Mesenchymal stem cell (in vitro differentiated cells and primary cell): Measurements from ENCODE around the gene DPEP1.
"Not testable (repeated sequence)": the region's sequence is repeated elsewhere in the genome, so short reads cannot be mapped to it uniquely, and the experiment has no call there.

Experiments
- DNase-seq: peaks from one replicate; pipeline ENCODE4 v3.0.0-alpha.2; 2013
- H2AFZ ChIP-seq: one replicate; pipeline ENCODE4 v1.6.1; 2013; ENCODE audit warnings: low read depth, mild to moderate bottlenecking, control low read depth, inconsistent platforms, low read length, moderate library complexity
- H2AK5ac ChIP-seq: 2 replicates; pipeline ENCODE4 v1.6.1; 2013; ENCODE audit warnings: low read length, moderate library complexity, mild to moderate bottlenecking, inconsistent platforms; ENCODE audit not compliant: severe bottlenecking
- H2BK120ac ChIP-seq: one replicate; pipeline ENCODE4 v1.6.1; 2013; ENCODE audit warnings: low read depth, mild to moderate bottlenecking, inconsistent platforms, low read length, moderate library complexity
- H2BK12ac ChIP-seq, 2 experiments: one replicate each; pipeline ENCODE4 v1.6.1; 2013; ENCODE audit warnings: inconsistent platforms in 2 of 2, low read length in 2 of 2, mild to moderate bottlenecking in 2 of 2, moderate library complexity in 2 of 2, control low read depth in 1 of 2
- H2BK15ac ChIP-seq: one replicate; pipeline ENCODE4 v1.6.1; 2013; ENCODE audit warnings: mild to moderate bottlenecking, low read depth, inconsistent platforms; ENCODE audit not compliant: poor library complexity, severe bottlenecking
- H2BK5ac ChIP-seq: 2 replicates; pipeline ENCODE4 v1.6.1; 2013; ENCODE audit warnings: low read depth, mild to moderate bottlenecking, low read length, control low read depth, inconsistent platforms; ENCODE audit not compliant: poor library complexity, severe bottlenecking
- H3K14ac ChIP-seq, 2 experiments: one replicate each; pipeline ENCODE4 v1.6.1; 2013; ENCODE audit warnings: inconsistent platforms in 2 of 2, low read length in 2 of 2, control low read depth in 1 of 2, mild to moderate bottlenecking in 1 of 2, moderate library complexity in 1 of 2
- H3K18ac ChIP-seq, 2 experiments: one replicate each; pipeline ENCODE4 v1.6.1; 2013; ENCODE audit warnings: inconsistent platforms in 2 of 2, low read length in 2 of 2, control low read depth in 1 of 2, low read depth in 1 of 2, mild to moderate bottlenecking in 1 of 2
- H3K23ac ChIP-seq, 2 experiments: one replicate each; pipeline ENCODE4 v1.6.1; 2013; ENCODE audit warnings: inconsistent platforms in 2 of 2, low read length in 2 of 2, mild to moderate bottlenecking in 2 of 2, moderate library complexity in 2 of 2, control low read depth in 1 of 2
- H3K27ac ChIP-seq: 2 replicates; pipeline ENCODE4 v1.5.1; 2013; ENCODE audit warnings: mild to moderate bottlenecking, moderate library complexity, low read length, control low read depth, inconsistent platforms; ENCODE audit not compliant: poor library complexity, severe bottlenecking
- H3K27me3 ChIP-seq, 2 experiments: 2 replicates each; pipeline versions ENCODE4 v1.6.1 to v1.7.0; 2013; ENCODE audit warnings: low read length in 2 of 2, mild to moderate bottlenecking in 2 of 2, moderate library complexity in 2 of 2, control low read depth in 1 of 2, inconsistent platforms in 1 of 2; ENCODE audit not compliant: control insufficient read depth in 1 of 2, insufficient read depth in 1 of 2
- H3K36me3 ChIP-seq, 2 experiments: 2 replicates each; pipeline versions ENCODE4 v1.6.1 to v1.7.0; 2013; ENCODE audit warnings: low read length in 2 of 2, control low read depth in 1 of 2, inconsistent platforms in 1 of 2, low read depth in 1 of 2, mild to moderate bottlenecking in 1 of 2; ENCODE audit not compliant: insufficient read depth in 2 of 2, control insufficient read depth in 1 of 2
- H3K4ac ChIP-seq, 2 experiments: one replicate each; pipeline ENCODE4 v1.6.1; 2013; ENCODE audit warnings: inconsistent platforms in 2 of 2, low read length in 2 of 2, mild to moderate bottlenecking in 2 of 2, moderate library complexity in 2 of 2, control low read depth in 1 of 2, low read depth in 1 of 2
- H3K4me1 ChIP-seq: 2 replicates; pipeline ENCODE4 v1.6.1; 2013; ENCODE audit warnings: low read depth, low read length, control low read depth; ENCODE audit not compliant: control insufficient read depth, insufficient read depth
- H3K4me2 ChIP-seq: 2 replicates; pipeline ENCODE4 v1.6.1; 2013; ENCODE audit warnings: low read length, mild to moderate bottlenecking, inconsistent platforms; ENCODE audit not compliant: poor library complexity, severe bottlenecking
- H3K4me3 ChIP-seq, 2 experiments: 2 replicates each; pipeline versions ENCODE4 v1.5.1 to v1.7.0; 2013; ENCODE audit warnings: low read length in 2 of 2, mild to moderate bottlenecking in 2 of 2, control low read depth in 1 of 2, low read depth in 1 of 2; ENCODE audit not compliant: insufficient read depth in 1 of 2
- H3K79me1 ChIP-seq: replicated peaks from 2 replicates; pipeline ENCODE4 v1.6.1; 2013; ENCODE audit warnings: mild to moderate bottlenecking, control low read depth, low read length, inconsistent platforms; ENCODE audit not compliant: poor library complexity, severe bottlenecking
- H3K9ac ChIP-seq: 2 replicates; pipeline ENCODE4 v1.7.0; 2013; ENCODE audit warnings: mild to moderate bottlenecking, low read length, moderate library complexity
- H3K9me3 ChIP-seq: 2 replicates; pipeline ENCODE4 v1.7.0; 2013; ENCODE audit warnings: mild to moderate bottlenecking, low read length; ENCODE audit not compliant: control insufficient read depth
- H4K8ac ChIP-seq: one replicate; pipeline ENCODE4 v1.6.1; 2013; ENCODE audit warnings: inconsistent platforms, mild to moderate bottlenecking, low read length, moderate library complexity
- H4K91ac ChIP-seq: one replicate; pipeline ENCODE4 v1.6.1; 2013; ENCODE audit warnings: mild to moderate bottlenecking, low read length, inconsistent platforms
- WGBS: methylation state at CpG from one replicate; pipeline ENCODE4 v1.1.7; 2013; ENCODE audit warnings: mixed read lengths; 5-methylcytosine and 5-hydroxymethylcytosine counted together

The DPEP1 gene

GRCh38 chr16:89586218-89586617 lies 27.2 kb upstream of the DPEP1 start:
- H3K4me2 ChIP-seq: no peak overlapping the region
- H4K91ac ChIP-seq: peak overlapping the region; percentile 9
- no peak overlapping the region for H3K14ac ChIP-seq
- H3K9me3 ChIP-seq: no peaks in the 10 kb centered on the region
- no peak overlapping the region for H2BK12ac ChIP-seq
- 95% methylated on average over 4 of the region's 7 CpGs for WGBS
- no peak overlapping the region for H3K27ac ChIP-seq
- H3K4ac ChIP-seq: no peak overlapping the region
- H2BK120ac ChIP-seq: no peak overlapping the region
- no peak overlapping the region for H2AFZ ChIP-seq
- DNase-seq: no peak
- H2AK5ac ChIP-seq: no peak overlapping the region
- H3K4me1 ChIP-seq: peaks cover 31% of the 10 kb centered on the region
- no peak overlapping the region for H3K18ac ChIP-seq
- H3K36me3 ChIP-seq: peaks cover 0 to 13% of the 10 kb centered on the region in 2 experiments
- no peak overlapping the region for H3K4me3 ChIP-seq
- no peak overlapping the region for H2BK5ac ChIP-seq
- H2BK15ac ChIP-seq: no peak overlapping the region
- H3K79me1 ChIP-seq: peaks cover 2% of the 10 kb centered on the region
- H4K8ac ChIP-seq: no peak overlapping the region
- no peaks in the 10 kb centered on the region for H3K27me3 ChIP-seq
- no peak overlapping the region for H3K23ac ChIP-seq
- H3K9ac ChIP-seq: no peak overlapping the region

- Histone ChIP-seq H3K9ac (no peak overlapping the region), H3K4me2 (no peak overlapping the region), H3K27me3 (no peaks in the 10 kb centered on the region), H3K4me3 (no peak overlapping the region), H2AFZ (no peak overlapping the region), H4K91ac (peak overlapping the region; percentile 34), H3K4me1 (peaks cover 26% of the 10 kb centered on the region), H3K14ac (no peak overlapping the region), H2BK12ac (peak overlapping the region in 1 of 2 experiments; percentile 72), H3K4ac (peak overlapping the region in 1 of 2 experiments; percentile 79), H2AK5ac (peak overlapping the region; percentile 55), H3K36me3 (peaks cover 0 to 15% of the 10 kb centered on the region in 2 experiments), H3K23ac (no peak overlapping the region), H2BK120ac (no peak overlapping the region), H3K18ac (no peak overlapping the region), H2BK5ac (no peak overlapping the region), H3K27ac (no peak overlapping the region), H4K8ac (peak overlapping the region; percentile 28), H3K79me1 (peaks cover 2% of the 10 kb centered on the region), H2BK15ac (peak overlapping the region; percentile 58), H3K9me3 (no peaks in the 10 kb centered on the region)
- WGBS: 98% methylated on average over 4 of the region's 25 CpGs
- DNase-seq: no peak
Observed at GRCh38 chr16:89586853-89587252, 26.6 kb upstream of the DPEP1 start.

GRCh38 chr16:89587676-89588075 lies 25.8 kb upstream of the DPEP1 start:
- Histone ChIP-seq H3K36me3 (peaks cover 0 to 14% of the 10 kb centered on the region in 2 experiments), H3K4me1 (peaks cover 18% of the 10 kb centered on the region)
- H3K27ac ChIP-seq, H2BK12ac ChIP-seq, H2BK120ac ChIP-seq, H3K79me1 ChIP-seq, H3K14ac ChIP-seq, H3K4me3 ChIP-seq, H4K91ac ChIP-seq, H2BK15ac ChIP-seq, H3K4ac ChIP-seq, H3K23ac ChIP-seq, H3K9ac ChIP-seq, H2AFZ ChIP-seq, H3K9me3 ChIP-seq, H4K8ac ChIP-seq, H2BK5ac ChIP-seq, H3K18ac ChIP-seq, DNase-seq, H3K4me2 ChIP-seq, H3K27me3 ChIP-seq, H2AK5ac ChIP-seq: not testable (repeated sequence)
- 95% methylated on average over 18 of the region's 36 CpGs for WGBS

- no peak for DNase-seq
- Histone ChIP-seq H3K4ac (no peak overlapping the region), H3K18ac (no peak overlapping the region), H2BK12ac (no peak overlapping the region), H2BK15ac (peak overlapping the region; percentile 26), H4K91ac (no peak overlapping the region), H3K27ac (no peak overlapping the region), H4K8ac (no peak overlapping the region), H2BK120ac (no peak overlapping the region), H3K79me1 (no peaks in the 10 kb centered on the region), H3K36me3 (peaks cover 0 to 10% of the 10 kb centered on the region in 2 experiments), H3K4me1 (peaks cover 12% of the 10 kb centered on the region), H3K4me2 (no peak overlapping the region), H2BK5ac (no peak overlapping the region), H3K4me3 (no peak overlapping the region), H2AFZ (no peak overlapping the region), H3K9ac (no peak overlapping the region), H3K14ac (no peak overlapping the region), H3K9me3 (no peaks in the 10 kb centered on the region), H3K27me3 (no peaks in the 10 kb centered on the region), H3K23ac (no peak overlapping the region), H2AK5ac (no peak overlapping the region)
- 97% methylated on average over 26 of the region's 26 CpGs for WGBS
Observed at GRCh38 chr16:89588413-89589109, 24.9 kb upstream of the DPEP1 start.
